Panc1 (cell line): ENCODE results near the gene COL6A5. TPM values are rescaled to one million over a fixed set of nuclear protein-coding genes. Genes with fewer than 3 reads are reported as not detected.

Experiments
- ATAC-seq: fragments of 200-7000 bp; cut with Tn5 transposase; 2 replicates; pipeline ENCODE4 v1.9.1; 2020; ENCODE audit warnings: mild to moderate bottlenecking, moderate library complexity
- BruUV-seq: library from RNA; stranded (reverse); fragments of 400-500 nt; replicated peaks from 2 replicates; lab custom pipeline; 2021; lab: Mats Ljungman, UMichigan
- CTCF ChIA-PET: fragments of 300-600 bp; sonication (Branson Sonifier 250); formaldehyde crosslinking; loops from one replicate; lab custom pipeline; 2022; ENCODE audit warnings: antibody characterized with exemption; lab: Charles Lee
- POLR2A ChIA-PET: fragments of 300-600 bp; sonication (Branson Sonifier 250); formaldehyde crosslinking; loops from one replicate; lab custom pipeline; 2022; ENCODE audit warnings: antibody characterized with exemption; lab: Charles Lee
- DNase-seq: peaks from one replicate; pipeline ENCODE4 v3.0.0-alpha.2; 2010; ENCODE audit warnings: low read depth, low spot score
- H3K27ac ChIP-seq: 2 replicates; pipeline ENCODE4 v1.5.1; 2011; ENCODE audit warnings: mild to moderate bottlenecking, low read length, inconsistent platforms
- H3K27me3 ChIP-seq: fragments of 200-500 bp; sonication (Bioruptor generic); 2 replicates; pipeline ENCODE4 v1.6.0; 2014; ENCODE audit warnings: low read length, inconsistent platforms; ENCODE audit not compliant: control insufficient read depth, insufficient read depth
- H3K36me3 ChIP-seq: fragments of 200-500 bp; sonication (Bioruptor generic); 2 replicates; pipeline ENCODE4 v1.5.1; 2014; ENCODE audit warnings: inconsistent platforms, mild to moderate bottlenecking, low read length, moderate library complexity; ENCODE audit not compliant: control insufficient read depth, insufficient read depth
- H3K4me1 ChIP-seq: 2 replicates; pipeline ENCODE4 v1.5.1; 2011; ENCODE audit warnings: inconsistent platforms, mild to moderate bottlenecking, low read length, moderate library complexity; ENCODE audit not compliant: control insufficient read depth, insufficient read depth
- H3K4me3 ChIP-seq, 2 experiments: 2 replicates each; pipeline ENCODE4 v1.5.1; 2011 to 2012; ENCODE audit warnings: low read depth in 2 of 2, low read length in 2 of 2, mild to moderate bottlenecking in 2 of 2, inconsistent platforms in 1 of 2, moderate library complexity in 1 of 2
- H3K9me3 ChIP-seq: fragments of 200-500 bp; sonication (Bioruptor generic); 2 replicates; pipeline ENCODE4 v1.5.1; 2014; ENCODE audit warnings: low read depth, mild to moderate bottlenecking, inconsistent platforms, low read length, moderate library complexity; ENCODE audit not compliant: control insufficient read depth, insufficient read depth
- POLR2AphosphoS5 ChIP-seq: IDR thresholded peaks from 2 replicates; pipeline ENCODE4 v1.6.1; 2012; ENCODE audit warnings: mild to moderate bottlenecking, low read depth, low read length, moderate library complexity
- REST ChIP-seq, 2 experiments: IDR thresholded peaks; 2 replicates each; pipeline ENCODE4 v1.6.1; 2011 to 2012; ENCODE audit warnings: low read depth in 2 of 2, control low read depth in 1 of 2, low read length in 1 of 2, mild to moderate bottlenecking in 1 of 2, moderate library complexity in 1 of 2; ENCODE audit not compliant: insufficient read depth in 1 of 2
- SIN3A ChIP-seq: IDR thresholded peaks from 2 replicates; pipeline ENCODE4 v1.6.1; 2012; ENCODE audit warnings: low read depth, mild to moderate bottlenecking, low read length, moderate library complexity, borderline replicate concordance; ENCODE audit not compliant: insufficient read depth
- TCF7L2 ChIP-seq: IDR thresholded peaks from 2 replicates; pipeline ENCODE4 v1.6.1; 2011; ENCODE audit warnings: mild to moderate bottlenecking, low read depth, low read length, inconsistent platforms
- in situ Hi-C: cut with HindIII; loops from 2 replicates; pipeline ENCODE4 v1.10.0; 2016; ENCODE audit warnings: low sequenced_read_pairs, low pct_unique_long_range_greater_than_20kb
- intact Hi-C: fragments of 100-400 bp; cut with micrococcal nuclease; formaldehyde crosslinking; loops from one replicate; pipeline ENCODE4 v1.10.0; 2022; ENCODE audit not compliant: unreplicated experiment
- total RNA-seq: library from RNA; stranded (reverse); gene quantifications from one replicate; pipeline ENCODE4 v1.2.1, GENCODE V29; 2021; ENCODE audit not compliant: unreplicated experiment
- TF ChIP-seq, protein P1 (sequence below): fragments of 450-650 bp; IDR thresholded peaks from 2 replicates; pipeline ENCODE4 v1.5.1; 2017; ENCODE audit warnings: mild to moderate bottlenecking

The COL6A5 gene
- total RNA-seq, 1 experiment from 2014 or later = not detected

GRCh38 chr3:130488769-130489450 lies 143.4 kb downstream of the COL6A5 start:
- H3K36me3 ChIP-seq = no peaks in the 10 kb centered on the region
- H3K27me3 ChIP-seq = peaks cover 2% of the 10 kb centered on the region; the same call in 1 of the 2 replicates
- ChIA-PET POLR2A (no interaction called here), CTCF (no interaction called here)
- no peaks in the 10 kb centered on the region for H3K9me3 ChIP-seq
- BruUV-seq = no TSS peak
- H3K4me3 ChIP-seq = no peak overlapping the region
- DNase-seq = no peak
- no peak for ATAC-seq
- no peak overlapping the region for H3K27ac ChIP-seq
- in situ Hi-C loops (no loop called here), intact Hi-C loops (no loop called here)
- TF ChIP-seq TCF7L2 = no peak
- TF ChIP-seq, protein P1, sequence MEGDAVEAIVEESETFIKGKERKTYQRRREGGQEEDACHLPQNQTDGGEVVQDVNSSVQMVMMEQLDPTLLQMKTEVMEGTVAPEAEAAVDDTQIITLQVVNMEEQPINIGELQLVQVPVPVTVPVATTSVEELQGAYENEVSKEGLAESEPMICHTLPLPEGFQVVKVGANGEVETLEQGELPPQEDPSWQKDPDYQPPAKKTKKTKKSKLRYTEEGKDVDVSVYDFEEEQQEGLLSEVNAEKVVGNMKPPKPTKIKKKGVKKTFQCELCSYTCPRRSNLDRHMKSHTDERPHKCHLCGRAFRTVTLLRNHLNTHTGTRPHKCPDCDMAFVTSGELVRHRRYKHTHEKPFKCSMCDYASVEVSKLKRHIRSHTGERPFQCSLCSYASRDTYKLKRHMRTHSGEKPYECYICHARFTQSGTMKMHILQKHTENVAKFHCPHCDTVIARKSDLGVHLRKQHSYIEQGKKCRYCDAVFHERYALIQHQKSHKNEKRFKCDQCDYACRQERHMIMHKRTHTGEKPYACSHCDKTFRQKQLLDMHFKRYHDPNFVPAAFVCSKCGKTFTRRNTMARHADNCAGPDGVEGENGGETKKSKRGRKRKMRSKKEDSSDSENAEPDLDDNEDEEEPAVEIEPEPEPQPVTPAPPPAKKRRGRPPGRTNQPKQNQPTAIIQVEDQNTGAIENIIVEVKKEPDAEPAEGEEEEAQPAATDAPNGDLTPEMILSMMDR = no peak
- H3K4me1 ChIP-seq = no peaks in the 10 kb centered on the region

- DNase-seq (no peak), ATAC-seq (no peak)
- Histone ChIP-seq H3K27ac (no peak overlapping the region), H3K9me3 (no peaks in the 10 kb centered on the region), H3K36me3 (no peaks in the 10 kb centered on the region), H3K4me1 (no peaks in the 10 kb centered on the region), H3K4me3 (no peak overlapping the region), H3K27me3 (peaks cover 2% of the 10 kb centered on the region; the same call in 1 of the 2 replicates)
- ChIA-PET CTCF (no interaction called here), POLR2A (no interaction called here)
- BruUV-seq = no TSS peak
- in situ Hi-C loops (no loop called here), intact Hi-C loops (no loop called here)
- no peak for TF ChIP-seq TCF7L2
- no peak for TF ChIP-seq SIN3A
- TF ChIP-seq POLR2AphosphoS5 = no peak
- TF ChIP-seq REST (IDR thresholded peaks at IDR 0.05; ENCODE audit: insufficient read depth in 1 of 2, low read depth in 2 of 2, low read length in 1 of 2) = no peak
- TF ChIP-seq, protein P1 = no peak
Observed at GRCh38 chr3:130490241-130490640, 144.8 kb downstream of the COL6A5 start.
